Activated naive CD8-positive, alpha-beta T cell treated with anti-CD3 and anti-CD28 coated beads for 36 hours (primary cell): Measurements from ENCODE around the gene ZNF334. TPM values are rescaled to one million over a fixed set of nuclear protein-coding genes. Genes with fewer than 3 reads are reported as not detected.

ENCODE experiments used
- DNase-seq: peaks from one replicate; pipeline ENCODE4 v3.0.0; 2021
- H3K27ac Mint-ChIP-seq: one replicate; pipeline ENCODE4 v1.8.0; 2022; ENCODE audit warnings: mild to moderate bottlenecking, moderate library complexity, mixed read lengths
- H3K27me3 Mint-ChIP-seq: one replicate; pipeline ENCODE4 v1.8.0; 2022; ENCODE audit warnings: mild to moderate bottlenecking, mixed read lengths
- H3K36me3 Mint-ChIP-seq: one replicate; pipeline ENCODE4 v1.8.0; 2021; ENCODE audit warnings: mild to moderate bottlenecking, mixed read lengths
- H3K4me1 Mint-ChIP-seq: one replicate; pipeline ENCODE4 v1.8.0; 2021; ENCODE audit warnings: mixed read lengths
- H3K4me3 Mint-ChIP-seq: one replicate; pipeline ENCODE4 v1.8.0; 2022; ENCODE audit warnings: mild to moderate bottlenecking, moderate library complexity, mixed read lengths
- H3K9me3 Mint-ChIP-seq: one replicate; pipeline ENCODE4 v1.8.0; 2022; ENCODE audit warnings: mixed read lengths
- total RNA-seq, 2 experiments: library from RNA; stranded (reverse); gene quantifications; one replicate each; pipeline ENCODE4 v1.2.3, GENCODE V29; 2021

ZNF334 gene
- total RNA-seq, 2 experiments from 2014 or later: 5.1 to 5.8 TPM

GRCh38 chr20:46483879-46484278 is 29.5 kb downstream of the ZNF334 start:
- Mint-ChIP-seq H3K27me3 (peaks cover 51% of the 10 kb centered on the region), H3K4me1 (no peaks in the 10 kb centered on the region), H3K4me3 (no peak overlapping the region), H3K36me3 (no peaks in the 10 kb centered on the region), H3K27ac (no peak overlapping the region), H3K9me3 (no peaks in the 10 kb centered on the region)
- no peak for DNase-seq

GRCh38 chr20:46482864-46483263 is 30.5 kb downstream of the ZNF334 start:
- Mint-ChIP-seq H3K36me3 (no peaks in the 10 kb centered on the region), H3K27me3 (peaks cover 43% of the 10 kb centered on the region), H3K9me3 (no peaks in the 10 kb centered on the region), H3K27ac (no peak overlapping the region), H3K4me1 (no peaks in the 10 kb centered on the region), H3K4me3 (no peak overlapping the region)
- DNase-seq: no peak

- no peaks in the 10 kb centered on the region for H3K4me1 Mint-ChIP-seq
- H3K36me3 Mint-ChIP-seq: no peaks in the 10 kb centered on the region
- H3K9me3 Mint-ChIP-seq: no peaks in the 10 kb centered on the region
- no peak overlapping the region for H3K27ac Mint-ChIP-seq
- DNase-seq: no peak
- H3K4me3 Mint-ChIP-seq: no peak overlapping the region
- H3K27me3 Mint-ChIP-seq: peaks cover 21% of the 10 kb centered on the region
Measured at GRCh38 chr20:46477640-46478039, 35.7 kb downstream of the ZNF334 start.

- no peak for DNase-seq
- Mint-ChIP-seq H3K27ac (no peak overlapping the region), H3K27me3 (peaks cover 21% of the 10 kb centered on the region), H3K36me3 (no peaks in the 10 kb centered on the region), H3K9me3 (no peaks in the 10 kb centered on the region), H3K4me3 (no peak overlapping the region), H3K4me1 (no peaks in the 10 kb centered on the region)
Measured at GRCh38 chr20:46477225-46477624, 36.1 kb downstream of the ZNF334 start.

GRCh38 chr20:46468508-46468907 is 44.9 kb downstream of the ZNF334 start:
- no peaks in the 10 kb centered on the region for H3K4me1 Mint-ChIP-seq
- DNase-seq: no peak
- H3K36me3 Mint-ChIP-seq: no peaks in the 10 kb centered on the region
- H3K9me3 Mint-ChIP-seq: no peaks in the 10 kb centered on the region
- no peak overlapping the region for H3K27ac Mint-ChIP-seq
- no peak overlapping the region for H3K4me3 Mint-ChIP-seq
- H3K27me3 Mint-ChIP-seq: peaks cover 11% of the 10 kb centered on the region

GRCh38 chr20:46464451-46464850 is 48.9 kb downstream of the ZNF334 start:
- Mint-ChIP-seq H3K9me3 (no peaks in the 10 kb centered on the region), H3K27ac (no peak overlapping the region), H3K36me3 (no peaks in the 10 kb centered on the region), H3K4me3 (no peak overlapping the region), H3K4me1 (peaks cover 3% of the 10 kb centered on the region), H3K27me3 (peaks cover 14% of the 10 kb centered on the region)
- no peak for DNase-seq

- no peak overlapping the region for H3K4me3 Mint-ChIP-seq
- H3K9me3 Mint-ChIP-seq: no peaks in the 10 kb centered on the region
- peaks cover 20% of the 10 kb centered on the region for H3K27me3 Mint-ChIP-seq
- H3K27ac Mint-ChIP-seq: no peak overlapping the region
- H3K36me3 Mint-ChIP-seq: no peaks in the 10 kb centered on the region
- peaks cover 5% of the 10 kb centered on the region for H3K4me1 Mint-ChIP-seq
- DNase-seq: no peak
Measured at GRCh38 chr20:46463852-46464251, 49.5 kb downstream of the ZNF334 start.

- no peak for DNase-seq
- Mint-ChIP-seq H3K4me1 (peaks cover 5% of the 10 kb centered on the region), H3K9me3 (peaks cover 7% of the 10 kb centered on the region), H3K4me3 (no peak overlapping the region), H3K36me3 (peaks cover 3% of the 10 kb centered on the region), H3K27me3 (peaks cover 41% of the 10 kb centered on the region), H3K27ac (no peak overlapping the region)
Measured at GRCh38 chr20:46461808-46462207, 51.6 kb downstream of the ZNF334 start.

- H3K27me3 Mint-ChIP-seq: peaks cover 42% of the 10 kb centered on the region
- no peak overlapping the region for H3K27ac Mint-ChIP-seq
- H3K4me3 Mint-ChIP-seq: no peak overlapping the region
- H3K4me1 Mint-ChIP-seq: peaks cover 5% of the 10 kb centered on the region
- peaks cover 7% of the 10 kb centered on the region for H3K36me3 Mint-ChIP-seq
- H3K9me3 Mint-ChIP-seq: peaks cover 19% of the 10 kb centered on the region
- no peak for DNase-seq
Measured at GRCh38 chr20:46458866-46459750, 54.3 kb downstream of the ZNF334 start.

- Mint-ChIP-seq H3K9me3 (peaks cover 19% of the 10 kb centered on the region), H3K4me1 (peaks cover 5% of the 10 kb centered on the region), H3K27ac (no peak overlapping the region), H3K36me3 (peaks cover 7% of the 10 kb centered on the region), H3K4me3 (no peak overlapping the region), H3K27me3 (peaks cover 53% of the 10 kb centered on the region)
- DNase-seq: no peak
Measured at GRCh38 chr20:46456255-46457028, 56.9 kb downstream of the ZNF334 start.

GRCh38 chr20:46455729-46456128 is 57.6 kb downstream of the ZNF334 start:
- Mint-ChIP-seq H3K4me1 (peaks cover 5% of the 10 kb centered on the region), H3K27me3 (peaks cover 55% of the 10 kb centered on the region), H3K36me3 (peaks cover 7% of the 10 kb centered on the region), H3K4me3 (no peak overlapping the region), H3K9me3 (peaks cover 19% of the 10 kb centered on the region), H3K27ac (no peak overlapping the region)
- no peak for DNase-seq

Other genes with a start within 250 kb of the ZNF334 start
- under 1 TPM in 1 of 2 experiments, not detected in 1; 0.12 TPM for gene CDH22, start 205.1 kb downstream of the ZNF334 start, total RNA-seq
- 10 to 100 TPM; 33.3 to 36.0 TPM for gene ELMO2, start 106.9 kb downstream of the ZNF334 start, total RNA-seq
- gene OCSTAMP, start 37.1 kb upstream of the ZNF334 start, total RNA-seq: not detected
- not detected for gene SLC13A3, start 137.9 kb upstream of the ZNF334 start, total RNA-seq
- 10 to 100 TPM; 13.4 to 13.6 TPM for gene TP53RK, start 175.9 kb upstream of the ZNF334 start, total RNA-seq
- gene SLC2A10, start 196.1 kb upstream of the ZNF334 start, total RNA-seq: under 1 TPM; 0.06 to 0.08 TPM